Activated T-helper 1 cell treated with Interleukin-2 at 50 U/mL for 16 hours (primary cell): ENCODE results near the gene ZNHIT6.
"Not testable (repeated sequence)": the region's sequence is repeated elsewhere in the genome, so short reads cannot be mapped to it uniquely, and the experiment has no call there.

Source experiments
- DNase-seq: peaks from one replicate; pipeline ENCODE4 v3.0.0-alpha.2; 2020; ENCODE audit warnings: low read depth

Gene ZNHIT6

GRCh38 chr1:85707990-85708828 lies at the start of gene ZNHIT6:
Gene ZNHIT6, minus strand, starts transcription at chr1:85708433. Its CDS starts 149 bp downstream, at chr1:85708284.
- DNase-seq, result peak; percentile 74

GRCh38 chr1:85756864-85757263 lies 48.6 kb upstream of the ZNHIT6 start:
- no peak for DNase-seq

- DNase-seq, result no peak
Observed at GRCh38 chr1:85748120-85748519, 39.9 kb upstream of the ZNHIT6 start.

GRCh38 chr1:85746777-85747176 lies 38.5 kb upstream of the ZNHIT6 start:
- no peak for DNase-seq

GRCh38 chr1:85743814-85744213 lies 35.6 kb upstream of the ZNHIT6 start:
- no peak for DNase-seq

GRCh38 chr1:85734931-85735330 lies 26.7 kb upstream of the ZNHIT6 start:
- no peak for DNase-seq

- DNase-seq, result no peak
Observed at GRCh38 chr1:85718678-85719340, 10.6 kb upstream of the ZNHIT6 start.

GRCh38 chr1:85714418-85715114 lies 6.3 kb upstream of the ZNHIT6 start:
- DNase-seq, result not testable (repeated sequence)

- no peak for DNase-seq
Observed at GRCh38 chr1:85708829-85709227, 595 bp upstream of the ZNHIT6 start.

- no peak for DNase-seq
Observed at GRCh38 chr1:85707267-85707989, 805 bp downstream of the ZNHIT6 start.

- no peak for DNase-seq
Observed at GRCh38 chr1:85705940-85706339, 2.3 kb downstream of the ZNHIT6 start.

- no peak for DNase-seq
Observed at GRCh38 chr1:85700422-85700821, 7.8 kb downstream of the ZNHIT6 start.

- no peak for DNase-seq
Observed at GRCh38 chr1:85697895-85698294, 10.3 kb downstream of the ZNHIT6 start.

- DNase-seq, result no peak
Observed at GRCh38 chr1:85692730-85693314, 15.4 kb downstream of the ZNHIT6 start.

GRCh38 chr1:85689775-85690404 lies 18.3 kb downstream of the ZNHIT6 start:
- DNase-seq, result no peak

- DNase-seq, result no peak
Observed at GRCh38 chr1:85683292-85684025, 24.8 kb downstream of the ZNHIT6 start.

- DNase-seq, result no peak
Observed at GRCh38 chr1:85681087-85681486, 27.1 kb downstream of the ZNHIT6 start.

GRCh38 chr1:85678193-85678592 lies 30.0 kb downstream of the ZNHIT6 start:
- DNase-seq, result no peak

GRCh38 chr1:85677656-85678055 lies 30.6 kb downstream of the ZNHIT6 start:
- DNase-seq, result no peak

GRCh38 chr1:85672031-85672660 lies 36.1 kb downstream of the ZNHIT6 start:
- DNase-seq, result no peak
